NCI-H2029 treated with DMSO at 0.1 percent for 48 hours (cell line): ENCODE results near the gene TIMM10B.
A peak's percentile ranks its signal among the peaks of the same experiment; 100 is the strongest.

ENCODE experiments used
- DNase-seq: peaks from one replicate; lab custom pipeline; 2025; lab: John Stamatoyannopoulos, UW

TIMM10B gene, protein sequence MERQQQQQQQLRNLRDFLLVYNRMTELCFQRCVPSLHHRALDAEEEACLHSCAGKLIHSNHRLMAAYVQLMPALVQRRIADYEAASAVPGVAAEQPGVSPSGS

GRCh38 chr11:6481012-6481923 lies at the start of gene TIMM10B, which contains the start of gene ARFIP2:
Gene TIMM10B, plus strand, starts transcription at chr11:6481501. Its CDS starts 16 bp downstream, at chr11:6481517.
Gene ARFIP2, minus strand, starts transcription at chr11:6481331. Its CDS starts 910 bp downstream, at chr11:6480421.
- DNase-seq = peak; percentile 83

- DNase-seq = no peak
Measured at GRCh38 chr11:6431861-6432260, 49.4 kb upstream of the TIMM10B start.

DNA sequence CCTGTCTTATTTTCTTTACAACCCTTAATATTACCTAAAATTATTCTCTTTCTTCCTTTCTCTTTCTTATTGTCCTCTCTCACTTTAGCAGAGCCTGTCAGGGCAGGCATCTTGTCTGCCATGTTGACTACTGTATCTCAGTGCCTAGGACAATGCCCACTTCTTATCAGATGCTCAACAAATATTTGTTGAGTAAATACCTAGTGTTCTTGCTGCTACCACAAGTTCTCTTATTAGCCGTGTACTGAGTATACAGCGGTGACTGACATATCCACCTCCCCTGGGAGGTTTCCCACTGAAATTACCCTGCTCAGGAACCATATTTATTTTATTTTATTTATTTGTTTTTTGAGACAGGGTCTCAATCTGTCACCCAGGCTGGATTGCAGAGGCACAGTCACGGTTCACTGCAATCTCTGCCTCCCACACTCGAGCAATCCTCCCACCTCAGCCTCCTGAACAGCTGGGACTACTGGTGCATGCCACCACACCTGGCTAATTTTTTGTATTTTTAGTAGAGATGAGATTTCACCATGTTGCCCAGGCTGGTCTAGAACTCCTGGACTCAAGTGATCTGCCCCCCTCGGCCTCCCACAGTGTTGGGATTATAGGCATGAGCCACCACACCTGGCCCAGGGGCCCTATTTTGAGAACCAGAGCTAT lies 47.2 kb upstream of the TIMM10B start:
- peak; percentile 37 for DNase-seq

DNA sequence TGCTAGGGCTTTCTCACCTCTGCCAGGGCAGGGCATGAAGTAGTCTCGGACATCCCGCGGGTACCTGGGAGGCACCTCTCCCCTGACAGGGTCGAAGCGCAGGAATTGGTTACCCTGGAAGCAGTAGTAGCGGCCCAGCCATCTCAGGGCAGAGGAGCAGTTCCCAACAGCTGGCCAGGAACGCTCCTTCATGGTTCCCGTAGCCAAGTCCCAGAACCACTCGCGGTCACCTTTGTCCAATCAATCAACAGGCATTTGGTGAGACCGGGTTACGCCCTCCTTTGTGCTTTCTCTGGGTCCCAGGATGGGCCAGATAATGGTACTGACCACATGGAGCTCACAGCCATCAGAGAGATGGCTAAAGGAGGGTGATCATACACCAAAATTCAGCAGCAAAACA lies 43.9 kb upstream of the TIMM10B start:
- no peak for DNase-seq

DNA sequence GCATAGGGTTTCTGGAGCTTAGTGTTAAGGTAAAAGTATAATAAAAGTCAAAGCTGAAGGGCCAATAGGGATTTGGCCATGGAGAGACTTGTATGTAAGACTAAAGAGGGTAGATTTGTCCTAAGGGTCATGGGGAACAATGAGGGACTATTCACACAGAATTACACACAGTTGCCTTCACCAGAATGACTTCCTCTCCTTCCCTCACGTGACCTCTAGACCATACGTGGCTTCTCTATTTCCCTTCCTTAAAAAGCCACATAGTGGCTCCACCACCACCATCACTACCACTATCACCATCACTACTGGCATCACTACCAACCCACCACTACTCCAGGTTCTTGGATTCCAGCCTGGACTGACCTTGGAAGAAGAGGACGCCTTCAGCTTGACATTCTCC lies 43.3 kb upstream of the TIMM10B start:
- DNase-seq = no peak

DNA sequence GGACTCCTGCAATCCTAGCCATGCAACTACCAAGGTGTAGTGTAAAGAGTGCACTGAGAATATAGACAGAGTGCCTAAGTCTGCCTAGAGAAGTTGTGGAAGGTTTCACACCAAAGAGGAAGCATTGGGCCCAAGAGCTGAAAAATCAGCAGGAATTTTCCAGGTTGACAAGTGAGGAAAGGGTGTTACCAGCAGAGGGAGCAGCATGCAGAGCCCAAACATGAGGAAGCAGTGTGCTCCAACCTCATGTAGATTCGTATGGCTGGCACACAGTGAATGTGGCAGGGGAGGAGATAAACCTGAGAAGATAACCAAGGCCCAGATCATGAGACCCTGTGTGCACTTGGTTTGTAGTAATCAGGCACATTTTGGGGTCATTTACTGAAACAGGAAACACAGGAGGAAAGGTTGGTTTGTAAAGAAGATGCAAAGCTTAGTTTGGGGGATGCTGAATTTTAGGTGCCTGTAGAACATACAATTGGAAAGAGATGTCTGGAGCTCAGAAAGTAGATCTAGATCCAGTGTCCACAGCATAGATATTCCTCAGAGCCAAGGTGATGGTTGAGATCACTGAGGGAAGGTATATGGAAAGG lies 42.2 kb upstream of the TIMM10B start:
- DNase-seq = peak; percentile 14

GRCh38 chr11:6440906-6441358 lies 40.4 kb upstream of the TIMM10B start, which contains the start of gene HPX:
Gene HPX, minus strand, starts transcription at chr11:6440987. Its CDS starts 24 bp downstream, at chr11:6440963.
- no peak for DNase-seq

GRCh38 chr11:6442441-6442840 lies 38.9 kb upstream of the TIMM10B start:
- DNase-seq = no peak

DNA sequence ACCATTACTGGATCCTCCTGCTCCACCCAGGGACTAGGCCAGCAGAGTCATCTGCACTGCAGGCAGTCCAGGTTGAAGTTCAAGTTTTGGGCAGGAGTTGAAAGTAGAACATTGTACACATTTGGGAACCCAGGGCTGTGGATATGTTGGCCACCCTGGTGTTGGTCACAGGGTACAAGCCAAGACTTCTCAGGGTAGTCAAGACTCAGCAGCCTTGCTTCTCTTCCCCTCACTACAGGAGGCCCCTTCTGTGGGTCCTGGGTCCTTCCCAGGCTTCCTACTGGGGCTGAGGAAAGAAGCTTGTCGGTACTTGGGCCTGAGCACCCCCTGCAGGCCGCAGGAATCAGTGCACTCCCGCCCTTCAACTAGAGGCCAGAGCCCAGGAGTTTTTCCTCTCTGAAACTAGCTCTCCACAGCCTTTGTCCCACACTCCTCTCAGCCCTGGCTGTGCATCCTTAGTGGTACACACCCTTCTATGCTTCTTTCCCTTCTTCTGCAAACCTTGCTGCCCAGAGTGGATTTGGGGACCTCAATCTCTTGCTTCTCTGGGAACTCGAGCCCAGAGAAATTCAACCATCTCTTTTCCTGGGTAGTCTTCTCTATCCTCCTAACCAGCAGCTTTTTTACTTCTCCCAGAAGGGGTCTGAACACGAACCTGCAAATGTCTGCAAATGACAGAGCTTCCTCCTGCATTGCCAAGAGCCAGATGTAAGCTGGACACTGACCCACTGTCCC lies 37.9 kb upstream of the TIMM10B start:
- no peak for DNase-seq

GRCh38 chr11:6448574-6448973 lies 32.7 kb upstream of the TIMM10B start:
- DNase-seq = no peak

- no peak for DNase-seq
Measured at GRCh38 chr11:6452219-6452618, 29.1 kb upstream of the TIMM10B start.

- DNase-seq = no peak
Measured at GRCh38 chr11:6453152-6453551, 28.1 kb upstream of the TIMM10B start.

DNA sequence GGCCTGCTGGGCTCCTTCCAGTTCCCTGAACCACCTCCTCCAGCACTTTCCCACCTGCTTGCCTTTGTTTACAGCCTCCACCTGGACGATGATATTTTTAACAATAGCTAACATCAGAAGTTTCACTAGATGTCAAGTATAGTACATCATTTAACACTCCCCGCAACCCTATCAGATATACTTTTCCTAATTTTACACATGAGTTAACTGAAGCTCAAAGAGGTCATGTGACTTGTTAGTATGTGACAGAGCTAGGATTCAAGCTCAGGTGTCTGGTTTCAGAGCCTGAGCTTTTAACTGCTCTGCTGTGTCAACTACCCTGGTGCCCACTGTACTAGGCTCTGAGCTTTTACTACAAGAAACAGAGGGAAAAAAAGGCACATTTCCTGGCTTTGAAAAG lies 26.2 kb upstream of the TIMM10B start:
- DNase-seq = peak; percentile 44

DNA sequence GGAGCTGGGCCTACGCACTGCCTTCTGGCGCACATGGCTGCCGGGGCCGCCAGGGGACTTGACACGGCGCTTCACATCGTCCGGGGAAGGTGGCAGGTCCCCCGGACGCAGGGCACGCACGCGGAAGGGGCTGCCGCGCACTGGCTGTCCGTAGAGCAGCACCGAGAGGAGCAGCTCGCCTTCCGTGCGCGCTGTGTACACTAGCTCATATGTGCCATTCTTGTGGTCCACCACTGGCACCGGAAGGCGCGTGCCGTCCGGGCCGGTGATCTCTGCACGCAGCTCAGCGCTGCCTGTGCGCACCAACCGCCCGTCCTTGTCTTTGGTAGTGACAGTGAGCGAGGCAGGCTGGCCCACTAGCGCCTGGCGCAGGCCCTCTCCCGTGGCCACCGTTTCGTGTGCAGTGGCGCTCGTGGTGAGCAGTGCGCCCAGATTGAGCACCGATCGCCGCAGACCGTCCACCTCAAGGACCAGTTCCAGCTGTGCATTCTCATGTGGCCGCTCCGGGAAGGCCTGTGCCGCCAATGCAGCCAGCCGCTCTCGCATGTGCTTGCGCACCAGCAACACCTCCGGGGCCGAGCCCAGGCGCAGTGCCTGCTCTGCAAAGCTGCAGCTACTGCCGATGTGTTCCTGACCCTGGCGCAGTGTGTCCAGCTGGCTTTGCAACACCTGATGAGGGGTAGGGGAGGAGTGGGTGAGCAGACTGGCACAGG lies 24.8 kb upstream of the TIMM10B start:
- DNase-seq = no peak

DNA sequence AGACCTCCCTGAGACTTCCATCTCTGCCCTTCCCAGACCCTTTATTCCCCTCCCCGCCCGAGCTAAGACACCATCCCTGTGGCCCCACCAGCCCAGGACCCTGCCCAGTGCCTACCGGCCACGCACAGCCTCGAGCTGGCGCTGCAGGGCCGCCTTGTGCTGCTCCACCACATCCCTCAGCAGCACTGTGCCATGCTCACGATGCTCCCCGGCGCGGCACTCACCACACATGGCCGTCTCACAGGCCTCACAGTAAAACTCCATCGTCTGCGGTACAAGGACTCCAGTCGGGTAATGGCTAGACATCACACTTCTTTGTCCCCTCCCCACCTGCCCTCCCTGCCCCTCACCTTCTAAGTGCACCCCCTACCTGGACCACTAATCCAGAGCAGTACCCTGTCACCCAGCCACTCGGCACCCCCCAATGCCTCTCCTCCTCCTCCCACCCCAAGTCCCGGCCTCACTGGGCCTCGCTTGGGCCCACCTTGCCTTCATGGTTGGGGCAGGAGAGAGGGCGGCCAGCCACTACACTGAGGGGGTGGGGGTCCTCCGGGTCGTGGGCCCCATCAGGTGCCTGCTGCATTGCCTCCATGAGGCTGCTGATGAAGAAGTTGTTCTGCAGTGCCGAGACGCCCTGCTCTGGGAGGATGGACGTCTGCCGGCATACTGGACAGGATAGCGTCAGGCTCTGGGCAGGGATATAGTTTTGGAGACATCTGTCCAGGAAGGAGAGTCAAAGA lies 23.6 kb upstream of the TIMM10B start:
- DNase-seq = no peak

- DNase-seq = no peak
Measured at GRCh38 chr11:6458352-6459098, 22.8 kb upstream of the TIMM10B start.

DNA sequence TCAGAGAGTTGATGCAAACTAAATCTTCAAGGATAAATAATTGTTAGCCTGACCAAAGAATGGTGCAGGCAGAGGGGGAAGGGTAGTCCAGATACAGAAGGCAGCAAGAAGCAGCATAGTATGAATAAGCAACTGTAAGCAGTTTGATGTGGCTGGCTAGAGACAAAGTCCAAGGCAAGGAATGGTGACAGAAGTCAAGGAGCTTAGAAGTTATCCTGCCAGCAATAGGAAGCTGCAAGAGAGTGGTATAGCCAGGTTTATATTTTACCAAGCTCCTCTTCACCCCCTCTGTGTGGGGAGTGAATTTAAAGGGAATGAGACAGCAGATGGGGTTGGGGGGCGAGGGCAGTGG lies 22.2 kb upstream of the TIMM10B start:
- DNase-seq = no peak

DNA sequence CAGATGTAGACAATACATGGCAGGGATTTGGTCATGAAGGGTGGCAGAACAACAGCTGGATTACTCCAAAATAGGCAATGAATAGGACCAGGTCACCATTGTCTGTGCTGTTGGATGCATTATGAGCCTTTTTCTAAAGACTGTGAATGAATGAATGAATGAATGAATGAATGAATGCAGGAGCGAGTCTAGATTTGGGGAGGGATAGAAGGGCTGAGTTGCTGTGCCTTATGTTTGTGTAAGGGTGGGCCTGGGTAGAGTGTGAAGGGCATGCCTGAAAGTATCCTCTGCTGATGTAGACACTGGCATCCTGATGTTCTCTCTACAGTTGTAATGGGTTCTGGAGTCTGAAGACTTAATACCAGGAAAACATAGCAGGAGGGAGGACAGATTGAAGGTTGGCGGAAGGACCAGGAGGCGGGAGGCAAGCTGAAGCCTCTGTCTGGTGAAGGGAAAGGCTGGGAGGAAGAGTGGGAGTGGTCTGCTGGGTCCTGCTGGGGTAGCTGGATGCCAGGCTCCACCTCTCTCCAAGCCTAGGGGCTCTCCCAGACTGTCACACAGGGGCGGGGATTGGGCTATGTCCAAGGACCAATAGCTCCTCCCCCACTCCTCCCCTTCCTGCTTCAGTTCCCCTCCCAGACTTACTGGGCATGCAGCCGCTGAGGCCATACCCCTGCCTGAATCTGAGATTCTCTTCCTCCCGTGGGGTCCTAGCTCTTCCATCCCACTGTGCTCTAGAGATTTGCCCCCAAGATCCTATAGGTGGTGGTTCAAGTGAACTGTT lies 12.4 kb upstream of the TIMM10B start:
- peak; percentile 90 for DNase-seq

DNA sequence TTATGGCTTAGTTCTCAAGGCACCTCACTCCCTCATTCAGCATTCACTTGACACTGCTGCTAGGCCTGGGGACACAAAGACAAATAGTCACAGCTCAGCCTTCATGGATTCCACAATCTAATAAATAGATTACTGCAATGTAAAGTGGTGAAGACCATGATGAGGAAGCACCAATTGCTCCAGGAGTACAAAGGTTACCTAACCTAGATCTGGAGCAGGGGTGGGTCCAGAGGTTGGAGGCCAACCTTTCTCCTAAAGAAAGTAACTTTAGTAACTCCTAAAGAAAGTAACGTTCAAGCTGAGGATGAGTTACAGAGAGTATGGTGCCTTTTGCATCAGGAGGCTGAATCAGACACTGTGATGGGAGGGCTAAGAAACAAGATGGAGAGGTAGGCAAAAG lies 11.7 kb upstream of the TIMM10B start:
- DNase-seq = no peak
